HCT116 (cell line): ENCODE results near the gene LSMEM2. TPM values are rescaled to one million over a fixed set of nuclear protein-coding genes. Genes with fewer than 3 reads are reported as not detected.

Experiments
- ATAC-seq: fragments of 200-7000 bp; cut with Tn5 transposase; 2 replicates; pipeline ENCODE4 v1.9.1; 2020; ENCODE audit warnings: mild to moderate bottlenecking, moderate library complexity
- BruUV-seq: library from RNA; stranded (reverse); fragments of 400-500 nt; replicated peaks from 2 replicates; lab custom pipeline; 2021; lab: Mats Ljungman, UMichigan
- CTCF ChIA-PET: fragments of 300-600 bp; sonication (Branson Sonifier 250); formaldehyde crosslinking; loops from one replicate; lab custom pipeline; 2021; ENCODE audit warnings: antibody characterized with exemption; lab: Charles Lee
- POLR2A ChIA-PET: fragments of 300-600, 350-600 bp; sonication (Branson Sonifier 250); formaldehyde crosslinking; loops from one replicate; lab custom pipeline; 2021; ENCODE audit warnings: antibody characterized with exemption; lab: Charles Lee
- RAD21 ChIA-PET, 2 experiments: fragments of 300-600 bp; sonication (Branson Sonifier 250); formaldehyde crosslinking; loops; one replicate each; lab custom pipeline; 2023; ENCODE audit warnings: low total read pairs in 2 of 2; ENCODE audit not compliant: uncharacterized antibody in 2 of 2, unreplicated experiment in 2 of 2, low non-redundant PET in 1 of 2; lab: Charles Lee
- DNase-seq: peaks from one replicate; pipeline ENCODE4 v3.0.0-alpha.2; 2010; ENCODE audit warnings: low read depth, low spot score
- H2AFZ ChIP-seq: fragments of 200-600 bp; shearing (Covaris generic), sonication (generic); 2 replicates; pipeline ENCODE4 v1.6.1; 2017; ENCODE audit warnings: low read depth, mixed run types, mixed read lengths, antibody characterized with exemption, low read length; ENCODE audit not compliant: poor library complexity, severe bottlenecking
- H3K27ac ChIP-seq: 2 replicates; pipeline ENCODE4 v1.5.1; 2012; ENCODE audit warnings: low read depth, low read length
- H3K27me3 ChIP-seq: fragments of 200-600 bp; sonication (generic); 2 replicates; pipeline ENCODE4 v1.6.1; 2016; ENCODE audit warnings: mixed run types, low read length, mixed read lengths; ENCODE audit not compliant: insufficient read depth
- H3K36me3 ChIP-seq, 2 experiments: fragments of 200-500 bp in 1 of 2; fragments of 200-600 bp in 1 of 2; sonication (Bioruptor generic) in 1 of 2; sonication (generic) in 1 of 2; 2 replicates each; pipeline versions ENCODE4 v1.5.1 to v1.6.1; 2014 to 2016; ENCODE audit warnings: low read length in 2 of 2, inconsistent platforms in 1 of 2, mixed read lengths in 1 of 2, mixed run types in 1 of 2; ENCODE audit not compliant: insufficient read depth in 2 of 2, control insufficient read depth in 1 of 2
- H3K4me1 ChIP-seq, 2 experiments: fragments of 200-600 bp in 1 of 2; sonication (generic) in 1 of 2; 2 replicates each; pipeline versions ENCODE4 v1.5.1 to v1.6.1; 2012 to 2017; ENCODE audit warnings: low read length in 2 of 2, inconsistent platforms in 1 of 2, mild to moderate bottlenecking in 1 of 2, mixed read lengths in 1 of 2, mixed run types in 1 of 2, moderate library complexity in 1 of 2; ENCODE audit not compliant: insufficient read depth in 2 of 2, control insufficient read depth in 1 of 2
- H3K4me2 ChIP-seq: fragments of 200-600 bp; sonication (generic); 2 replicates; pipeline ENCODE4 v1.6.1; 2017; ENCODE audit warnings: mixed run types, low read length, mixed read lengths
- H3K4me3 ChIP-seq, 2 experiments: fragments of 200-600 bp in 1 of 2; sonication (generic) in 1 of 2; replicated peaks in 1 of 2; 2 replicates each; pipeline ENCODE4 v1.5.1; 2011 to 2016; ENCODE audit warnings: low read length in 2 of 2, control low read depth in 1 of 2, low read depth in 1 of 2, mild to moderate bottlenecking in 1 of 2, mixed read lengths in 1 of 2, mixed run types in 1 of 2
- H3K79me2 ChIP-seq: fragments of 200-600 bp; sonication (generic); 2 replicates; pipeline ENCODE4 v1.6.1; 2017; ENCODE audit warnings: mild to moderate bottlenecking, mixed run types, low read length, moderate library complexity, mixed read lengths; ENCODE audit not compliant: insufficient read depth
- H3K9ac ChIP-seq: fragments of 200-600 bp; sonication (generic); 2 replicates; pipeline ENCODE4 v1.6.1; 2016; ENCODE audit warnings: low read length, mixed read lengths
- H3K9me2 ChIP-seq: fragments of 200-600 bp; sonication (generic), shearing (Covaris generic); 2 replicates; pipeline ENCODE4 v1.6.1; 2017; ENCODE audit warnings: mixed run types, mild to moderate bottlenecking, moderate library complexity; ENCODE audit not compliant: insufficient read depth
- H3K9me3 ChIP-seq, 2 experiments: fragments of 200-500 bp in 1 of 2; fragments of 200-600 bp in 1 of 2; sonication (Bioruptor generic) in 1 of 2; sonication (generic) in 1 of 2; 2 replicates each; pipeline ENCODE4 v1.6.1; 2014 to 2017; ENCODE audit warnings: low read length in 2 of 2, mixed read lengths in 2 of 2, inconsistent platforms in 1 of 2, low read depth in 1 of 2, mild to moderate bottlenecking in 1 of 2, mixed run types in 1 of 2, moderate library complexity in 1 of 2; ENCODE audit not compliant: control insufficient read depth in 1 of 2, insufficient read depth in 1 of 2
- H4K20me1 ChIP-seq: fragments of 200-600 bp; sonication (generic), shearing (Covaris generic); 2 replicates; pipeline ENCODE4 v1.6.1; 2017; ENCODE audit warnings: mixed run types, mild to moderate bottlenecking, moderate library complexity; ENCODE audit not compliant: insufficient read depth
- ATF3 ChIP-seq: IDR thresholded peaks from 2 replicates; pipeline ENCODE4 v1.6.1; 2012
- CBX3 ChIP-seq: IDR thresholded peaks from 2 replicates; pipeline ENCODE4 v1.6.1; 2012; ENCODE audit warnings: low read depth
- CEBPB ChIP-seq: IDR thresholded peaks from 2 replicates; pipeline ENCODE4 v1.6.1; 2012; ENCODE audit warnings: low read depth
- CTCF ChIP-seq, 3 experiments: fragments of 200-600 bp in 1 of 3; sonication (generic) in 1 of 3; IDR thresholded peaks in 2 of 3; conservative IDR thresholded peaks in 1 of 3; 2 replicates each; pipeline ENCODE4 v1.5.1; 2012 to 2017; ENCODE audit warnings: low read depth in 2 of 3, low read length in 2 of 3, antibody characterized with exemption in 1 of 3, borderline replicate concordance in 1 of 3, control low read depth in 1 of 3, mild to moderate bottlenecking in 1 of 3, mixed read lengths in 1 of 3, mixed run types in 1 of 3, moderate library complexity in 1 of 3; ENCODE audit not compliant: insufficient read depth in 1 of 3
- EGR1 ChIP-seq: IDR thresholded peaks from 2 replicates; pipeline ENCODE4 v1.6.1; 2012; ENCODE audit warnings: low read depth
- ELF1 ChIP-seq: IDR thresholded peaks from 2 replicates; pipeline ENCODE4 v1.6.1; 2012; ENCODE audit warnings: low read depth, borderline replicate concordance
- EZH2 ChIP-seq: fragments of 200-600 bp; sonication (generic); IDR thresholded peaks from 2 replicates; pipeline ENCODE4 v1.6.1; 2017; ENCODE audit warnings: antibody characterized with exemption, mixed run types
- EZH2phosphoT487 ChIP-seq: fragments of 200-600 bp; IDR thresholded peaks from 2 replicates; pipeline ENCODE4 v1.6.1; 2018; ENCODE audit warnings: antibody characterized with exemption, borderline replicate concordance
- FOSL1 ChIP-seq: IDR thresholded peaks from 2 replicates; pipeline ENCODE4 v1.6.1; 2012; ENCODE audit warnings: low read depth
- JUND ChIP-seq: IDR thresholded peaks from 2 replicates; pipeline ENCODE4 v1.6.1; 2012
- MAX ChIP-seq: IDR thresholded peaks from 2 replicates; pipeline ENCODE4 v1.6.1; 2012
- POLR2A ChIP-seq: IDR thresholded peaks from 2 replicates; pipeline ENCODE4 v1.7.0; 2011; ENCODE audit warnings: borderline replicate concordance; ENCODE audit not compliant: insufficient read depth, insufficient read length; ENCODE audit errors: extremely low read depth
- POLR2AphosphoS5 ChIP-seq: IDR thresholded peaks from 2 replicates; pipeline ENCODE4 v1.6.1; 2011; ENCODE audit warnings: mild to moderate bottlenecking, low read depth, low read length, moderate library complexity
- RAD21 ChIP-seq: IDR thresholded peaks from 2 replicates; pipeline ENCODE4 v1.6.1; 2012; ENCODE audit warnings: low read depth, mild to moderate bottlenecking
- SIN3A ChIP-seq: IDR thresholded peaks from 2 replicates; pipeline ENCODE4 v1.6.1; 2012; ENCODE audit warnings: low read depth
- TCF7L2 ChIP-seq: IDR thresholded peaks from 2 replicates; pipeline ENCODE4 v1.7.0; 2011; ENCODE audit warnings: borderline replicate concordance, inconsistent platforms; ENCODE audit not compliant: insufficient read depth, insufficient read length; ENCODE audit errors: extremely low read depth
- YY1 ChIP-seq: IDR thresholded peaks from 2 replicates; pipeline ENCODE4 v1.6.1; 2011; ENCODE audit warnings: low read length, low read depth, moderate library complexity, mild to moderate bottlenecking; ENCODE audit not compliant: insufficient replicate concordance; ENCODE audit errors: extremely low read depth
- ZNF274 ChIP-seq: fragments of 200-500 bp; sonication (Bioruptor generic); IDR thresholded peaks from 2 replicates; pipeline ENCODE4 v1.6.1; 2014; ENCODE audit warnings: mild to moderate bottlenecking, low read depth, low read length, inconsistent platforms
- intact Hi-C: fragments of 100-400 bp; cut with micrococcal nuclease; formaldehyde crosslinking; loops from 2 replicates; pipeline ENCODE4 v1.10.0; 2022
- total RNA-seq: library from RNA; stranded (reverse); gene quantifications from one replicate; pipeline ENCODE4 v1.2.1, GENCODE V29; 2021; ENCODE audit not compliant: unreplicated experiment

Gene LSMEM2
- total RNA-seq, 1 experiment from 2014 or later = not detected

GRCh38 chr3:50264383-50264963 is 14.4 kb upstream of the LSMEM2 start:
- peaks cover 72 to 95% of the 10 kb centered on the region in 2 experiments for H3K4me1 ChIP-seq
- intact Hi-C loops = no loop called here
- no peaks in the 10 kb centered on the region for H3K9me2 ChIP-seq
- no peaks in the 10 kb centered on the region for H3K36me3 ChIP-seq
- peak overlapping the region; percentile 86 for H3K27ac ChIP-seq
- TF ChIP-seq CTCF (IDR thresholded peaks at IDR 0.05 in 2 of 3, conservative IDR thresholded peaks at IDR 0.05 in 1 of 3; ENCODE audit: borderline replicate concordance in 1 of 3, insufficient read depth in 1 of 3, low read depth in 2 of 3, low read length in 2 of 3) (no peak), ZNF274 (no peak), YY1 (no peak), FOSL1 (no peak), MAX (no peak), JUND (no peak), CBX3 (no peak), TCF7L2 (no peak), EZH2phosphoT487 (no peak), SIN3A (no peak), EZH2 (no peak), POLR2AphosphoS5 (no peak; the same call in 1 of the 2 replicates), ATF3 (no peak), ELF1 (no peak), EGR1 (no peak), RAD21 (no peak), POLR2A (no peak), CEBPB (no peak)
- no peak overlapping the region for H2AFZ ChIP-seq
- CTCF ChIA-PET = interaction anchor here (0.6 to 2.9 kb wide), 8 partner anchors 8 to 83 kb away, joined by 3 to 23 read pairs (median 4); partner anchors contain the start of genes GNAI2 and HYAL1
- POLR2A ChIA-PET = interaction anchor here (0.7 to 2.5 kb wide), 7 partner anchors 15 to 64 kb away, joined by 3 to 9 read pairs (median 4); partner anchors contain the start of genes GNAI2, HYAL3, LSMEM2 and NAA80
- peak overlapping the region; percentile 16 to 36 for H3K4me3 ChIP-seq
- DNase-seq = peak; percentile 76
- H3K9ac ChIP-seq = peak overlapping the region; percentile 62
- peak; percentile 45 for ATAC-seq
- no peaks in the 10 kb centered on the region for H4K20me1 ChIP-seq
- no TSS peak for BruUV-seq
- no peaks in the 10 kb centered on the region for H3K27me3 ChIP-seq
- peak overlapping the region; percentile 80 for H3K4me2 ChIP-seq
- no peaks in the 10 kb centered on the region for H3K9me3 ChIP-seq
- no peaks in the 10 kb centered on the region for H3K79me2 ChIP-seq
- RAD21 ChIA-PET = interaction anchor here in 1 of 2 experiments (0.6 kb wide), 1 partner anchor 70 kb away, joined by 4 read pairs; no protein-coding TSS in a partner anchor
